ENCODE results near the gene ANAPC15.

Gene ANAPC15

GRCh38 chr11:72120930-72121329 is 8.4 kb upstream of the ANAPC15 start:
- no peaks in the 10 kb centered on the region for H3K9me3 ChIP-seq
- H3K4me1 ChIP-seq: no peaks in the 10 kb centered on the region
- H3K27me3 ChIP-seq: no peaks in the 10 kb centered on the region
- H3K4me3 ChIP-seq (ENCODE audit: low read depth, low read length): no peak overlapping the region
- DNase-seq: no peak
- H3K36me3 ChIP-seq: no peaks in the 10 kb centered on the region
- no peak for TF ChIP-seq CTCF (IDR thresholded peaks at IDR 0.05; ENCODE audit: low read depth, low read length)

GRCh38 chr11:72119198-72119597 is 6.7 kb upstream of the ANAPC15 start:
- DNase-seq: no peak
- H3K4me3 ChIP-seq (ENCODE audit: low read depth, low read length): no peak overlapping the region
- H3K36me3 ChIP-seq: no peaks in the 10 kb centered on the region
- no peaks in the 10 kb centered on the region for H3K4me1 ChIP-seq
- H3K9me3 ChIP-seq: no peaks in the 10 kb centered on the region
- TF ChIP-seq CTCF (IDR thresholded peaks at IDR 0.05; ENCODE audit: low read depth, low read length): no peak
- no peaks in the 10 kb centered on the region for H3K27me3 ChIP-seq

GRCh38 chr11:72116019-72116755 is 3.7 kb upstream of the ANAPC15 start:
- Histone ChIP-seq H3K4me1 (peaks cover 8% of the 10 kb centered on the region), H3K36me3 (peaks cover 1% of the 10 kb centered on the region; the same call in 1 of the 2 replicates), H3K27me3 (no peaks in the 10 kb centered on the region), H3K9me3 (no peaks in the 10 kb centered on the region), H3K4me3 (ENCODE audit: low read depth, low read length) (no peak overlapping the region)
- no peak for DNase-seq
- TF ChIP-seq CTCF (IDR thresholded peaks at IDR 0.05; ENCODE audit: low read depth, low read length): no peak

DNA sequence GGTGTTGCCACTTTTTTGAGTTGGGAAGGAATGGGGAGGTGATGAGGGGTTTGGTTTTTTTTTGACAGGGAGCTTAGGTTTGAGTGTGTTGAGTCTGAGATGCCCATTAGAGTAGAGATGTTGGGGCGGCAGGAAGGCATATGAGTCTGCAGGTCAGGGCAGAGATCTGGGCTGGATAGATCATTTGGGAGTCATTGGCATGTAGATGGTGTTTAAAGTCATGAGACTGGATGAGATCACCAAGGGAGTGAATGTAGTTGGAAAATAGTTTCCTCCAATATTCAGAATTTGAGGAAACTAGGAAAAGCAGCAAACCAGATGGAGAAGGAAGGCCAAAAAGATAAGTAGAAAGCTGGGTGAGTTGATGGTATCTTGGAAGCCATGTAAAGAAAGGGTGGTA is 2.1 kb upstream of the ANAPC15 start:
- no peak for TF ChIP-seq CTCF (IDR thresholded peaks at IDR 0.05; ENCODE audit: low read depth, low read length)
- no peak for DNase-seq
- H3K4me3 ChIP-seq (ENCODE audit: low read depth, low read length): no peak overlapping the region
- peaks cover 6% of the 10 kb centered on the region for H3K36me3 ChIP-seq
- no peaks in the 10 kb centered on the region for H3K9me3 ChIP-seq
- peaks cover 8% of the 10 kb centered on the region for H3K4me1 ChIP-seq
- no peaks in the 10 kb centered on the region for H3K27me3 ChIP-seq

- no peaks in the 10 kb centered on the region for H3K9me3 ChIP-seq
- no peak for DNase-seq
- TF ChIP-seq CTCF (IDR thresholded peaks at IDR 0.05; ENCODE audit: low read depth, low read length): no peak
- peaks cover 8% of the 10 kb centered on the region for H3K4me1 ChIP-seq
- peak overlapping the region; percentile 78 for H3K4me3 ChIP-seq (ENCODE audit: low read depth, low read length)
- H3K27me3 ChIP-seq: no peaks in the 10 kb centered on the region
- peaks cover 6% of the 10 kb centered on the region for H3K36me3 ChIP-seq
These were observed 698 bp upstream of the ANAPC15 start for GRCh38 chr11:72112978-72113808.
